ENCODE measurements around the gene YJEFN3. TPM values are rescaled to one million over a fixed set of nuclear protein-coding genes. Genes with fewer than 3 reads are reported as not detected.

Gene YJEFN3
- total and polyA plus RNA-seq, 2 of the 8 experiments (the other 6 are each of a cell fraction or from before 2014, with no cell fraction given): 5.7 to 9.4 TPM

GRCh38 chr19:19530889-19531288, 2.2 kb downstream of the YJEFN3 start:
- no peak for FAIRE-seq
- H3K9me3 ChIP-seq (ENCODE audit: insufficient read depth in 2 of 2, low read depth in 1 of 2, low read length in 1 of 2): no peaks in the 10 kb centered on the region
- H3K36me3 ChIP-seq (ENCODE audit: control insufficient read depth in 2 of 4, insufficient read depth in 4 of 4, low read length in 3 of 4): peaks cover 0 to 23% (median 10%) of the 10 kb centered on the region in 4 experiments; a peak in 6 of 8 replicates
- POLR2A ChIA-PET (ENCODE audit: partially characterized antibody): interaction anchor here (0.6 to 3.5 kb wide), 9 partner anchors 10 to 452 kb away, joined by 3 to 34 read pairs (median 4); partner anchors contain the start of genes GATAD2A, GMIP, LPAR2 and NDUFA13
- no peak for DNase-seq (ENCODE audit: low read depth in 1 of 2, low spot score in 2 of 2)
- no peak overlapping the region for H3K9ac ChIP-seq (replicated peaks in 1 of 4; ENCODE audit: extremely low read depth in 1 of 4, low read depth in 3 of 4, low read length in 3 of 4)
- H3K4me3 ChIP-seq (ENCODE audit: extremely low read depth in 1 of 4, insufficient read depth in 2 of 4, low read depth in 3 of 4, low read length in 4 of 4): no peak overlapping the region
- no peak overlapping the region for H3K27ac ChIP-seq (ENCODE audit: low read depth, low read length)
- H2BK15ac ChIP-seq (ENCODE audit: low read length): no peak overlapping the region
- no peak overlapping the region for H3K18ac ChIP-seq (ENCODE audit: extremely low read depth, low read length)
- no peak overlapping the region for H4K91ac ChIP-seq (replicated peaks; ENCODE audit: insufficient read length, low read length)
- H4K20me1 ChIP-seq (replicated peaks in 1 of 2; ENCODE audit: control insufficient read depth in 1 of 2, insufficient read depth in 2 of 2, low read length in 2 of 2): peaks cover 3 to 25% of the 10 kb centered on the region in 2 experiments
- TF ChIP-seq POLR2AphosphoS5 (IDR thresholded peaks at IDR 0.05; ENCODE audit: low read depth, low read length) (peak; percentile 35; the same call in 1 of the 2 replicates), TEAD4 (IDR thresholded peaks at IDR 0.05; ENCODE audit: low read depth, low read length) (no peak)
- no peak overlapping the region for H2BK12ac ChIP-seq (ENCODE audit: low read depth, low read length)
- H3K79me1 ChIP-seq (ENCODE audit: low read depth, low read length): no peaks in the 10 kb centered on the region
- H3K4me1 ChIP-seq (replicated peaks in 1 of 4; ENCODE audit: control insufficient read depth in 3 of 4, insufficient read depth in 4 of 4, low read length in 3 of 4): peaks cover 0 to 3% (median 3%) of the 10 kb centered on the region in 4 experiments; a peak in 3 of 7 replicates
- H4K8ac ChIP-seq (ENCODE audit: extremely low read depth, insufficient read depth, low read length): no peak overlapping the region
- H3K56ac ChIP-seq (replicated peaks; ENCODE audit: insufficient read length, low read depth, low read length): no peak overlapping the region
- no peaks in the 10 kb centered on the region; a peak in 1 of 7 replicates for H3K27me3 ChIP-seq (replicated peaks in 1 of 4; ENCODE audit: control insufficient read depth in 3 of 4, extremely low read depth in 1 of 4, insufficient read depth in 3 of 4, low read length in 3 of 4)
- no peak overlapping the region for H2BK120ac ChIP-seq (replicated peaks; ENCODE audit: low read depth, low read length)
- H2BK20ac ChIP-seq (ENCODE audit: low read length): no peak overlapping the region
- no peaks in the 10 kb centered on the region for H3K79me2 ChIP-seq (ENCODE audit: control insufficient read depth in 1 of 2, insufficient read depth in 2 of 2, low read length in 2 of 2)
- H3K23me2 ChIP-seq (ENCODE audit: low read depth, low read length): no peaks in the 10 kb centered on the region
- H3K4me2 ChIP-seq (ENCODE audit: insufficient read depth in 1 of 2, low read depth in 2 of 2, low read length in 2 of 2): no peak overlapping the region
- H2AK5ac ChIP-seq (ENCODE audit: low read depth, low read length): no peak overlapping the region
- CTCF ChIA-PET (ENCODE audit: partially characterized antibody): interaction anchor here (0.5 to 6.7 kb wide), 15 partner anchors 9 to 1992 kb away, joined by 3 to 181 read pairs (median 5); partner anchors contain the start of genes GMIP and TSSK6
- H3K4ac ChIP-seq (replicated peaks; ENCODE audit: insufficient read length, low read depth, low read length): no peak overlapping the region
- no peak overlapping the region for H3K14ac ChIP-seq (ENCODE audit: insufficient read length)
- WGBS, 2 experiments (ENCODE audit: extremely low coverage in 1 of 2, insufficient coverage in 1 of 2, insufficient read length in 1 of 2, insufficient replicate concordance in 2 of 2, low coverage in 1 of 2, low lambda C conversion rate in 2 of 2, missing lambda C conversion rate in 1 of 2): 92% methylated on average over 4 of the region's 4 CpGs; no CpG with 5 or more reads in 1 of the 2 experiments
- H4K5ac ChIP-seq (ENCODE audit: insufficient read length, low read depth, low read length): no peak overlapping the region
- no peak overlapping the region for H2AFZ ChIP-seq (ENCODE audit: low read length)
- no peak overlapping the region for H2BK5ac ChIP-seq (ENCODE audit: low read depth, low read length)
- no peak overlapping the region for H3K23ac ChIP-seq (ENCODE audit: insufficient read length)

Data from H1 (cell line).